GM21619 (cell line): ENCODE data around the gene FCAR.
"Not testable (repeated sequence)": the region's sequence is repeated elsewhere in the genome, so short reads cannot be mapped to it uniquely, and the experiment has no call there.

Source experiments
- ATAC-seq: cut with Tn5 transposase; IDR thresholded peaks from one replicate; pipeline ENCODE4 v1.9.1; 2021; ENCODE audit not compliant: unreplicated experiment

FCAR gene

GRCh38 chr19:54893406-54893805 lies 19.4 kb downstream of the FCAR start:
- ATAC-seq = no peak

- ATAC-seq = not testable (repeated sequence)
Observed at GRCh38 chr19:54894106-54894505, 20.1 kb downstream of the FCAR start.

- no peak for ATAC-seq
Observed at GRCh38 chr19:54896036-54896435, 22.0 kb downstream of the FCAR start.

GRCh38 chr19:54898685-54899084 lies 24.6 kb downstream of the FCAR start:
- ATAC-seq = not testable (repeated sequence)

GRCh38 chr19:54899646-54900045 lies 25.6 kb downstream of the FCAR start:
- ATAC-seq = not testable (repeated sequence)

- not testable (repeated sequence) for ATAC-seq
Observed at GRCh38 chr19:54901153-54901552, 27.1 kb downstream of the FCAR start.

GRCh38 chr19:54902061-54902460 lies 28.0 kb downstream of the FCAR start:
- ATAC-seq = no peak

- no peak for ATAC-seq
Observed at GRCh38 chr19:54903303-54903702, 29.3 kb downstream of the FCAR start.

GRCh38 chr19:54904261-54904660 lies 30.2 kb downstream of the FCAR start:
- not testable (repeated sequence) for ATAC-seq

- ATAC-seq = no peak
Observed at GRCh38 chr19:54905421-54905802, 31.4 kb downstream of the FCAR start.

GRCh38 chr19:54905803-54906511 lies 31.9 kb downstream of the FCAR start, which contains the start of gene NCR1:
TSS of gene NCR1 (plus strand) at chr19:54906148. CDS start at chr19:54906188, 40 bp downstream.
- no peak for ATAC-seq

GRCh38 chr19:54906819-54907218 lies 32.8 kb downstream of the FCAR start:
- ATAC-seq = no peak

GRCh38 chr19:54907899-54908298 lies 33.9 kb downstream of the FCAR start:
- not testable (repeated sequence) for ATAC-seq

- ATAC-seq = no peak
Observed at GRCh38 chr19:54916822-54917221, 42.8 kb downstream of the FCAR start.

GRCh38 chr19:54918499-54918898 lies 44.5 kb downstream of the FCAR start:
- no peak for ATAC-seq

GRCh38 chr19:54919646-54920563 lies 45.9 kb downstream of the FCAR start:
- ATAC-seq = not testable (repeated sequence)

- no peak for ATAC-seq
Observed at GRCh38 chr19:54921082-54921481, 47.0 kb downstream of the FCAR start.

- no peak for ATAC-seq
Observed at GRCh38 chr19:54923276-54923675, 49.2 kb downstream of the FCAR start.

- no peak for ATAC-seq
Observed at GRCh38 chr19:54928299-54928698, 54.3 kb downstream of the FCAR start.

- ATAC-seq = peak; percentile 80
Observed at GRCh38 chr19:54937926-54938325, 63.9 kb downstream of the FCAR start.

- ATAC-seq = no peak
Observed at GRCh38 chr19:54938906-54939305, 64.9 kb downstream of the FCAR start.

- ATAC-seq = not testable (repeated sequence)
Observed at GRCh38 chr19:54939538-54939937, 65.5 kb downstream of the FCAR start.
